GM20000 (cell line): ENCODE data around the gene PCDH12.
A peak's percentile ranks its signal among the peaks of the same experiment; 100 is the strongest.
"Not testable (repeated sequence)": the region's sequence is repeated elsewhere in the genome, so short reads cannot be mapped to it uniquely, and the experiment has no call there.

Experiments
- DNase-seq: peaks from one replicate; pipeline ENCODE4 v3.0.0; 2012; ENCODE audit warnings: low spot score
- CTCF ChIP-seq: IDR thresholded peaks from 2 replicates; pipeline ENCODE4 v1.5.1; 2012; ENCODE audit warnings: mild to moderate bottlenecking, control low read depth; ENCODE audit errors: extremely low read depth, missing control alignments

The PCDH12 gene

GRCh38 chr5:141923448-141924313, 34.3 kb downstream of the PCDH12 start, which contains the start of gene DELE1:
TSS of gene DELE1 (plus strand) at chr5:141923871. CDS start at chr5:141923942, 71 bp downstream.
- peak; percentile 92 for DNase-seq
- TF ChIP-seq CTCF: no peak

DNA sequence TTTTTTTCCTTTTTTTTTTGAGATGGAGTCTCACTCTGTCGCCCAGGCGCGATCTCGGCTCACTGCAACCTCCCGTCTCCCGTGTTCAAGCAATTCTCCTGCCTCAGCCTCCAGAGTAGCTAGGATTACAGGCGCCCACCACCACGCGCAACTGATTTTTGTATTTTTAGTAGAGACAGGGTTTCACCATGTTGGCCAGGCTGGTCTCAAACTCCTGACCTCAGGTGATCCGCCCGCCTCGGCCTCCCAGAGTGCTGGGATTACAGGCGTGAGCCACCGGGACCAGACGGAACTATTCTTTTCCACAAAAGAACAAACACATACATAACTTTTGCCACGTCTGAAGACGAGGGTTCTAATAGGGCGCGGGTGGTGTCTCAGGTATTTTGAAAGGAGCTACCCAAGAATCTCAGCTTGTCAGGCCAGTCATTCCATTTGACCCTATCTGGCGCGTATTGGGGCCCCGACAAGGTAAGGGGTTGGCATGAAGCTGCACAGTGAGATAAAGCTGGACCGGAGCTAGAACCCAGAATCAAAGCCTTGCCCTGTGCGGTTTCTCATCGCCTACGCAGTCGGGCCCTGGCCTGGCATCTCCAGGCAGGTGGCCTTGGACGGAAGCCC, 35.1 kb downstream of the PCDH12 start:
- DNase-seq: not testable (repeated sequence)

DNA sequence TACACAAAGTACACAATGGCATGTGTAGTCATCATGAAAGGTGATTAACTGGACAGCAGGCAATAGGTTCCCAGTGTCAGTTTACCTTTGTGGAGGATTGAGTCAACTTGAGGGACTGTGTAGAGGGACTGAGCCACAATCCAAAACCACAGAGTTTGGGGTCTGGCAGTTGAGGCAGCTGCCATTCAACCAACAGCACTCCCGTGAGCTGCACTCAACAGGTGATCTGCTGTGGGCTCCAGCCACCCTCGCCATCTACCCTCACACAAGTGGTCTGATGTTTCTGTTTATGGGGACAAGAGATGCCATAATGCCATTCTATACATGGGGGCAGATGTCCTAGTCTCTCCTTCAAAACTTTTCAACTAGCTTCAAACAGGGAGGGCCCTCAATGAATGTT, 37.2 kb downstream of the PCDH12 start:
- no peak for TF ChIP-seq CTCF
- no peak for DNase-seq

DNA sequence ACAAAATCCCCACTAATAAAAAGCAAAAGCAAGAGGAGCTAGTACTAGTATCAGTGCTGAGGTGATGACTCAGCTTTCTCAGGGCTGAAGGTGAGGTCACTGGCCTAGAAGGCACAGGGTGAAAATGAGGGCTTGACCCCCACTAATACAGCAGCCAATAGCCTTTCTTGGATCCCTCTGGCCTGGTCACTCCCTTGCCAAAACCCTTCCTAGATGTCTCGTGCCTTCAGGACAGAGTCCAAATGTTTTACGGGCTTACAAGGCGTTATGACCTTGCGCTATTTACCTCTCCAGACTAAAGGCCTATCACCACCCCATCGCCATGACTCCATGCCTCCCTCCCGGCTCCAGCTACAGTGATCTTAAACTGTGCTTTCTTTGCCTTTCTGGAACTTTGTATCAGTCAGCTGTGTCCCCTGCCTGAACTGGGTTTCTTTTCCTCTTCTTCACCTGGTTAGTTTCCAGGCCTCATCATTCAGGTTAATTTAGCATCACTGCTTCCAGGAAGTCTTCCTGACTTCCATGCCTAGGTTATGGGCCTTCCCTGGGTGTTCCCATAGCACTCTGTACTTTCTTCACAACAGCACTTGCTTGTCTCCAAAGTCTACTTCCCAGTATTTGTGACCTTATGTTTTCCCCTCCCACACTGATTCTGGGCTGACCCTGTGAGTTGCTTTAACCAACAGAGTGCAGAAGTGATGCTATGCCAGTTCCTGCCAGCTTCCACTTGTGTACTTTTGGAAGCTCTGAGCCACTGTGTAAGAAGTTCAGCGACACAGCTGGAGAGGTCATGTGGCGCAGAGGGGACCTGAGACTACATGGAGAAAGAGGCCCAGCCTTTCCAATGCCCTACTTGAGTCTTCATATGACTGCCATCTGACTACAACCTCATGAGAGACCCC, 38.5 kb downstream of the PCDH12 start:
- no peak for TF ChIP-seq CTCF
- no peak for DNase-seq

- DNase-seq: no peak
- no peak for TF ChIP-seq CTCF
Observed at GRCh38 chr5:141917760-141918159, 40.2 kb downstream of the PCDH12 start.

GRCh38 chr5:141916522-141916921, 41.5 kb downstream of the PCDH12 start:
- no peak for DNase-seq
- TF ChIP-seq CTCF: no peak

GRCh38 chr5:141915881-141916336, 42.1 kb downstream of the PCDH12 start:
- DNase-seq: no peak

More at GRCh38 chr5:141915881-141916336, 42.1 kb downstream of the PCDH12 start:
- TF ChIP-seq CTCF: no peak
